ENCODE data around the gene JARID2. TPM values are rescaled to one million over a fixed set of nuclear protein-coding genes. Genes with fewer than 3 reads are reported as not detected.

JARID2 gene
- total RNA-seq, 1 experiment from 2014 or later: 23.6 TPM

DNA sequence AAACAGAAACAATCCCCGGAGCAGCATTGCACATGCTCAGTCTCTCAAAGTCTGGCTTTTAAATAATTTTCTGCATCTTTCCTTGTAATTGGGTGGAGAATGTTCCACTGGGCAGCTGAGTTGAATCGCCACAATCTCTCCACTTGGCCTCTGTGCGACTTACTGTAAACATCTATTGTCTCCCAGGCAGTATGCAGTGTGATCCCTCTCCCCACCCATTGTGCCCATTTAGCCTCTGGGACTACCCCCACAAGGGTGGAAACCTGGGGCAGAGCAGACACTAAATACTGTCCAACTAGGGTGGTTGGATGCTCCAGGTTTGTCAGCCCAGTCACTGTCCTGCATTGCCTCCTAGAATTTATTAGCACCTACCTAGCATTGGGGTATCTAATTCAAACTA is 96.2 kb downstream of the JARID2 start:
- Histone ChIP-seq H3K27ac (ENCODE audit: low read depth, low read length) (no peak overlapping the region), H3K4me2 (ENCODE audit: low read length) (no peak overlapping the region), H2AFZ (ENCODE audit: low read depth, low read length, poor library complexity, severe bottlenecking) (no peak overlapping the region), H3K79me2 (ENCODE audit: insufficient read depth, low read length) (peaks cover 69% of the 10 kb centered on the region), H3K9ac (ENCODE audit: low read length) (no peak overlapping the region), H3K36me3 (ENCODE audit: control insufficient read depth in 1 of 2, insufficient read depth in 2 of 2, low read length in 2 of 2) (no peaks in the 10 kb centered on the region), H3K4me1 (ENCODE audit: control insufficient read depth in 1 of 2, insufficient read depth in 2 of 2, low read length in 2 of 2) (peaks cover 5 to 16% of the 10 kb centered on the region in 2 experiments), H3K27me3 (ENCODE audit: insufficient read depth, low read length) (no peaks in the 10 kb centered on the region), H3K9me2 (ENCODE audit: insufficient read depth) (no peaks in the 10 kb centered on the region; the same call in 1 of the 2 replicates), H3K4me3 (replicated peaks in 1 of 2; ENCODE audit: low read depth in 1 of 2, low read length in 2 of 2) (no peak overlapping the region), H3K9me3 (ENCODE audit: control insufficient read depth in 1 of 2, insufficient read depth in 1 of 2, low read depth in 1 of 2, low read length in 2 of 2) (no peaks in the 10 kb centered on the region), H4K20me1 (ENCODE audit: insufficient read depth) (0 out of 2 replicates have a peak, but pooled peaks cover 6% of the 10 kb centered on the region)
- ChIA-PET POLR2A (no interaction called here), CTCF (no interaction called here), RAD21 (ENCODE audit: low non-redundant PET in 1 of 2, low total read pairs in 2 of 2, uncharacterized antibody in 2 of 2, unreplicated experiment in 2 of 2) (no interaction called here)
- no TSS peak for BruUV-seq (replicated peaks)
- ATAC-seq (no peak), DNase-seq (ENCODE audit: low read depth, low spot score) (no peak)
- TF ChIP-seq POLR2A (IDR thresholded peaks at IDR 0.05; ENCODE audit: borderline replicate concordance, extremely low read depth, insufficient read depth, insufficient read length) (no peak), FOSL1 (IDR thresholded peaks at IDR 0.05; ENCODE audit: low read depth) (no peak), ZFX (IDR thresholded peaks at IDR 0.05) (no peak), POLR2AphosphoS5 (IDR thresholded peaks at IDR 0.05; ENCODE audit: low read depth, low read length) (no peak), ELF1 (IDR thresholded peaks at IDR 0.05; ENCODE audit: borderline replicate concordance, low read depth) (no peak)
- TF ChIP-seq, protein P1, sequence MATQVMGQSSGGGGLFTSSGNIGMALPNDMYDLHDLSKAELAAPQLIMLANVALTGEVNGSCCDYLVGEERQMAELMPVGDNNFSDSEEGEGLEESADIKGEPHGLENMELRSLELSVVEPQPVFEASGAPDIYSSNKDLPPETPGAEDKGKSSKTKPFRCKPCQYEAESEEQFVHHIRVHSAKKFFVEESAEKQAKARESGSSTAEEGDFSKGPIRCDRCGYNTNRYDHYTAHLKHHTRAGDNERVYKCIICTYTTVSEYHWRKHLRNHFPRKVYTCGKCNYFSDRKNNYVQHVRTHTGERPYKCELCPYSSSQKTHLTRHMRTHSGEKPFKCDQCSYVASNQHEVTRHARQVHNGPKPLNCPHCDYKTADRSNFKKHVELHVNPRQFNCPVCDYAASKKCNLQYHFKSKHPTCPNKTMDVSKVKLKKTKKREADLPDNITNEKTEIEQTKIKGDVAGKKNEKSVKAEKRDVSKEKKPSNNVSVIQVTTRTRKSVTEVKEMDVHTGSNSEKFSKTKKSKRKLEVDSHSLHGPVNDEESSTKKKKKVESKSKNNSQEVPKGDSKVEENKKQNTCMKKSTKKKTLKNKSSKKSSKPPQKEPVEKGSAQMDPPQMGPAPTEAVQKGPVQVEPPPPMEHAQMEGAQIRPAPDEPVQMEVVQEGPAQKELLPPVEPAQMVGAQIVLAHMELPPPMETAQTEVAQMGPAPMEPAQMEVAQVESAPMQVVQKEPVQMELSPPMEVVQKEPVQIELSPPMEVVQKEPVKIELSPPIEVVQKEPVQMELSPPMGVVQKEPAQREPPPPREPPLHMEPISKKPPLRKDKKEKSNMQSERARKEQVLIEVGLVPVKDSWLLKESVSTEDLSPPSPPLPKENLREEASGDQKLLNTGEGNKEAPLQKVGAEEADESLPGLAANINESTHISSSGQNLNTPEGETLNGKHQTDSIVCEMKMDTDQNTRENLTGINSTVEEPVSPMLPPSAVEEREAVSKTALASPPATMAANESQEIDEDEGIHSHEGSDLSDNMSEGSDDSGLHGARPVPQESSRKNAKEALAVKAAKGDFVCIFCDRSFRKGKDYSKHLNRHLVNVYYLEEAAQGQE (IDR thresholded peaks at IDR 0.05; ENCODE audit: low read depth): no peak
- TF ChIP-seq, protein P2, sequence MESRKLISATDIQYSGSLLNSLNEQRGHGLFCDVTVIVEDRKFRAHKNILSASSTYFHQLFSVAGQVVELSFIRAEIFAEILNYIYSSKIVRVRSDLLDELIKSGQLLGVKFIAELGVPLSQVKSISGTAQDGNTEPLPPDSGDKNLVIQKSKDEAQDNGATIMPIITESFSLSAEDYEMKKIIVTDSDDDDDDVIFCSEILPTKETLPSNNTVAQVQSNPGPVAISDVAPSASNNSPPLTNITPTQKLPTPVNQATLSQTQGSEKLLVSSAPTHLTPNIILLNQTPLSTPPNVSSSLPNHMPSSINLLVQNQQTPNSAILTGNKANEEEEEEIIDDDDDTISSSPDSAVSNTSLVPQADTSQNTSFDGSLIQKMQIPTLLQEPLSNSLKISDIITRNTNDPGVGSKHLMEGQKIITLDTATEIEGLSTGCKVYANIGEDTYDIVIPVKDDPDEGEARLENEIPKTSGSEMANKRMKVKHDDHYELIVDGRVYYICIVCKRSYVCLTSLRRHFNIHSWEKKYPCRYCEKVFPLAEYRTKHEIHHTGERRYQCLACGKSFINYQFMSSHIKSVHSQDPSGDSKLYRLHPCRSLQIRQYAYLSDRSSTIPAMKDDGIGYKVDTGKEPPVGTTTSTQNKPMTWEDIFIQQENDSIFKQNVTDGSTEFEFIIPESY (IDR thresholded peaks at IDR 0.05; ENCODE audit: extremely low read depth, insufficient replicate concordance, low read length): no peak
- intact Hi-C loops (cut with micrococcal nuclease): no loop called here
